ENCODE measurements around the gene TRIM44.
A peak's percentile ranks its signal among the peaks of the same experiment; 100 is the strongest.
"Not testable (repeated sequence)": the region's sequence is repeated elsewhere in the genome, so short reads cannot be mapped to it uniquely, and the experiment has no call there.

TRIM44 gene

DNA sequence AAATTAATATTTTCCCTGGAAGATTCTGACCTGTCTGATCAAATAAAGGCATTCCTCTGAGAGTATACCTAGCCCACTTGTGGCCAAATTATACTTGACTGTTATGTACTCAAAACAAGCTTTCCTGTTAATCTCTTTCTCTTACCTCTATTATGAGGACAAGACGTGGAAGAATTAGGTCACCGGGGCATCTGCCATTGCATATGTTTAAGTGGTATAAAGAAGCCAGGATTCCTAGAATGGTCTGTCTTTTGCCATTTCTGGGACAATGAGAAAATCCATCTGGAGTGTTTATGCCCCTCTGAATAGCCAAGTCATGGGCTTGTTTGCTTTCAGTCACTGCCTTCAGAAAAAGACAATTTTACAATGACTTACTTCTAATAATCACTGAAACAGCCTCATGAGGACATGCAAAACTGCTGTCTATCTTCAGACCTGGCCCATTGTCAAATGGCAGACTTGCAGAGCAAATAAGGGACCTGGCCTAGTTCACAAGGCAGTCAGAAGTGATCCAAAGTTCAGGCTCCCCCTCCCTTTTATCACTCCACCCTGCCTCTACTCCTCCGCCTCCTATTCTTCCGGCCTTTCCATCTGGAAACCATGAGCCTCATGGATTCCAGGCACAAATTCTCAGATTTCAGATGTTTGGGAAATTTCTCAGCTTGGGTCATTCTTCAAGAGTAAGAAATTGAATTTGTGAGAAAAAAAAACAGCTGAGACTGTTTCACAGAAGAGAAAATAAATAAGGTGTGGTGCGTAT, 153.2 kb downstream of the TRIM44 start:
- DNase-seq (ENCODE audit: low spot score), result no peak

- no peak for DNase-seq (ENCODE audit: low spot score)
Observed at GRCh38 chr11:35820614-35821013, 158.0 kb downstream of the TRIM44 start.

GRCh38 chr11:35822815-35823495, 160.4 kb downstream of the TRIM44 start:
- DNase-seq (ENCODE audit: low spot score), result no peak

DNA sequence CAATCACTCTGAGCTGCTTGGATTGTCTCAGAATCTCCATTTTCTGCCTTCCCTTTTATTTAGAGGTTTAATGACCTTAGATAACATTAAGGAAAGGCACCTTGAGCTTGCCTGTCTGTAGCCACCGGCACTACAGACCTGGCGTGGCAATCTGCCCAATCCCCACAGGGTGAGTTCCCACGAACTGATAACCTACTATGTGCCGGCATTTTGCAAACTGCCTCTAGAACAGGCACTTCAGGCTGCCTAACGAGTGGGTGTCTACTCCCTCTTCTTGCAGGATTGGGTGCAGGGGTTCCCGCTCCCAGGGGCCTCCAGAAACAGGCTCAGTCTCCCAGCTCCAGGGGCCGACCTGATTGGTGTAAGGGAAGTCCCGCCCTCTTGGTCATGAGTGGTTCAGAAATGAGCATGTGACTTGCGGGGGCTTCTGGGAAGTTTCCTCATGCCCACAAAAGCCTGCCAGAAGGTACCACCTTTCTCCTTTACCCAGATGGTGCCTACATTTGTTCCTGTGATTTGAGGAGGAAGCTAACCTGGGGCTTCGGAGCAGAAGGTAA, 161.2 kb downstream of the TRIM44 start:
- DNase-seq (ENCODE audit: low spot score), result no peak

DNA sequence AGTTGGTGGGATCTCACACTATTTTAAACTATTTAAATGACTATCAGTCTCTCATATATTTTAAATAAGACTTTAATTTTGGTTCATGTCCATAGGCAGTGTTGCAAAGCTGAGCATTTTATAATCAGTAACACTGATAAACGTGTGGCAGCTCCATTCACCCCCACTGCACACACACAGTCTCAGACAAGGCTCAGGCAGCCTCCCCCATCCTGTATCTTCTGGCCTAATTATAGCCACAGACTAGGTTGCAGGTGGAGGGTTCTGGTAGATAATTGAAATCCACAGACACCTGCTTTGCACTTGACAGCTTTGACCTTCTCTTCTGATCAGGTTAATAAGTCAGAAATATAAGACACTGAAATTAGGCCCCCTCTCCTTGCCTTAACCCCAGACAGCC, 162.8 kb downstream of the TRIM44 start:
- DNase-seq (ENCODE audit: low spot score), result no peak

DNA sequence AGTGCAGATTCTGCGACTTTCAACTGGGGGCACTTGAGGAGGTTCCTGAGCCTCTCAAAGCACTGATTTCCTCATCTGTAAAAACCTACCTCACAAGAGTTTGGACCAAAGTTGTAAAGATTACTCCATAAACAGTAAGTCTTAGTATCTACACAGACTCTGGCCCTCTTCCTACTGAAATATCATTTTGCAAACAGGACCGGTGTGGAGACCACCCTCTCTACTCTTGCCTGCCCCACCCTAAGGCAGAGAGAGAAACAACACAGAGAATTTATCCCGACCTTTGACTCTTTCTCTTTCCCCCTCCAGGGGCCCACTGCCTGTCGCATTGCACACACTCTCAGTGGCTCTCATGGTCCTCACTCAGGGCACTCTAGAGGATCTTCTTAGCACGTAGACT, 163.4 kb downstream of the TRIM44 start:
- no peak for DNase-seq (ENCODE audit: low spot score)

GRCh38 chr11:35826949-35827348, 164.4 kb downstream of the TRIM44 start:
- no peak for DNase-seq (ENCODE audit: low spot score)

GRCh38 chr11:35836205-35836604, 173.6 kb downstream of the TRIM44 start:
- no peak for DNase-seq (ENCODE audit: low spot score)

DNA sequence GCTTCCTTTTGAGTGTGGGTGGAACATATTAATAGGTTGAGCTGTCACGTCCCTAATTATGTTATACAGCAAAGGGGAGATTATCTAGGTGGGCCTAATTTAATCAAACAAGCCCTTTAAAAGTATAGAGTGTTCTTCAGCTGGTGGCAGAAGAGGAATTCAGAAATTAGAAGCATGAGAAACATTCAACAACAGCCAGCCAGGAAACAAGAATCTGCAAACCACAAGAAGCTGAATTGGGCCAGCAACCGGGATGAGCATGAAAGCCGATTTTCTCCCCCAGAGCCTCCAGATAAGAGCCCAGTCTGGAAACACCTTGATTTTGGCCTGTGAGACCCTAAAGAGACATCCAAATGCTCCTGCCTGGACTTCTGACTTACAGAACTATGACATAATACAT, 175.5 kb downstream of the TRIM44 start:
- DNase-seq (ENCODE audit: low spot score), result no peak

DNA sequence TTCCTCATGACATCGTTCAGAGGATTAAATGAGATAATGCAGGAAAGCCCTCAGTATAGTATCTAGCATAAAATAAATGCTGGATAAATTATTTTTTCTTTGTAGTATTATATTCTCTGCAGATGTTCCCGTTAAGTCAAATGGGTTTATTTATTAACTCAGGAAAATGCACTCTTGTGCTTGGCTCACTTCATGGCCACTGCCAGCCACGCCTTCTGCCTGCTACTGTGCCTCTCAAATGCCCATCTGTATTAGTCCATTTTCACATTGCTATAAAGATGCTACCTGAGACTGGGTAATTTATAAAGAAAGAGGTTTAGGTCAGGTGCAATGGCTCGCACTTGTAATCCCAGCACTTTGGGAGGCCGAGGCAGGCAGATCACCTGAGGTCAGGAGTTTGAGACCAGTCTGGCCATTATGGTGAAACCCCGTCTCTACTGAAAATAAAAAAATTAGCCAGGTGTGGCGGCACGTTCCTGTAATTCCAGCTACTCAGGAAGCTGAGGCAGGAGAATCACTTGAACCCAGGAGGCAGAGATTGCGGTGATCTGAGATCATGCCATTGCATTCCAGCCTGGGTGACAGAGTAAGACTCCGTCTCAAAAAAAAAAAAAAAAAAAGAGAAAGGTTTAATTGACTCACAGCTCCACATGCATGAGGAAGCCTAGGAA, 176.3 kb downstream of the TRIM44 start:
- not testable (repeated sequence) for DNase-seq (ENCODE audit: low spot score)

- DNase-seq (ENCODE audit: low spot score), result no peak
Observed at GRCh38 chr11:35839368-35840161, 177.0 kb downstream of the TRIM44 start.

- DNase-seq (ENCODE audit: low spot score), result no peak
Observed at GRCh38 chr11:35841733-35842132, 179.2 kb downstream of the TRIM44 start.

DNA sequence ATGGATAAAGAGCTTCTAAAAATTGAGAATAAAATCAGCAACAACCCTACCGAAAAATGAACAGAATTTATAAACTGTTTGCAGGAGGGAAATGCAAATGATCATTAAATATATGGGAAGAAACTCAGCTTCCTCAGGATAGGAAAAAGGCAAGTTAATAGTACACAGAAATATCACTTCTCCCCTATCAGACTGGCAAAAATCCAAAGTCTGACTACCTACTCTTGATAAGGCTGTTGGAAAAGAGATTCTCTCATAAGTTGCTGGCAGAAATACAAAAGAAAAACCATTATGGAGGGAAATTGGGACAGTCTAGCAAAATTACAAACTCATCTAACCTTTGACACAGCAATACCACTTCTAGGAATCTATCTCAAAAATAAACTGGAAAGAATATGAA, 180.4 kb downstream of the TRIM44 start:
- DNase-seq (ENCODE audit: low spot score), result no peak

DNA sequence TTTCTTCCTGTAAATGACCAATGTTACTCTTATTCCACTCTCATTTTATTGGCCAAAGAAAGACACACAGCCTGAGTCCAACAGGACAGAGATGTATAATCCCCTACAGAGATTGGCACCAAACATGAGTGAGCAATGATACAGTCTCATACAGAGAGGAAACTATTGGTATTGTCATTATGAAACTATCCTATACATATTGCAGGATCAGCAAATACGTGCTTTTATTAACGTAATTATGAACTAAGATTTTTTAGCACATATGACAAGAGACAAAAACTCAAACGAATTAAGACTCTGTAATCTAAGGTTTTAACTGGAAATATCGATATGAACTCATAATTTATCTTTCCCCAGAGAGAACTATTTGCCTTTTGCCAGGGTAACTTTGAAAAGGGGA, 182.0 kb downstream of the TRIM44 start:
- no peak for DNase-seq (ENCODE audit: low spot score)

DNA sequence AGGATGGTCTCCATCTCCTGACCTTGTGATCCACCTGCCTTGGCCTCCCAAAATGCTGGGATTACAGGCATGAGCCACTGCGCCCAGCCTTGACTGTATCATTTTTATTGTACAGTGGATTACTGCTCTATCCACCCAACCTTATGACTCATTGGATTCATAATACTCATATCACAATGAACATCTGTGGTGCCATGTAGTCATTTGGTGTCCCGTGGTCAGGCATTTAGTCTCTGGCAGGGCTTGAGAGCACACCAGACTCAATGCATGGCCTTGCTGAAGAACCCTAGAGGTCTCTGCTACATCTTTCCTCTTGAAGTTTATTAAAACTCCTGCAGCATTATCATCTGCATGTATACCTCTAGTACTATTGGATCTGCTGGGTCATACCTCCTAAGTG, 183.3 kb downstream of the TRIM44 start:
- DNase-seq (ENCODE audit: low spot score), result no peak

DNA sequence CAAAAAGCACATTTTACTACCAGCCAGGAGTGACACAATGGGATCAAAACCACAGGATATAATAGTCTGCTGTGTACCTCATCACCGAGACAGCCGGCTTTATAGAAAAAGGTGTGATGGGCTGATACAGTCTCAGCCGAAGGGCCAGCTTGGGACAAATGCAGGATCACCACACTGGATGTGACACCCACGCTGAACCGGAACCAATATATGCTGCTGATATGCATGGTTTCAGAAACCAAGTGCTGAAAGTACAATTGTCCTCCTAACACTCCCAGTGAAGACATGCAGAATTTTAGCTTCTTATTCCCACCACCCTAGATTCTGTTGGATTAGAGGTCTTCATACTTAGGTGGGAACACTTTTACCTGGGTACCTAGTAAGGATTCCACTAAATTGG, 184.3 kb downstream of the TRIM44 start:
- DNase-seq (ENCODE audit: low spot score), result no peak

DNA sequence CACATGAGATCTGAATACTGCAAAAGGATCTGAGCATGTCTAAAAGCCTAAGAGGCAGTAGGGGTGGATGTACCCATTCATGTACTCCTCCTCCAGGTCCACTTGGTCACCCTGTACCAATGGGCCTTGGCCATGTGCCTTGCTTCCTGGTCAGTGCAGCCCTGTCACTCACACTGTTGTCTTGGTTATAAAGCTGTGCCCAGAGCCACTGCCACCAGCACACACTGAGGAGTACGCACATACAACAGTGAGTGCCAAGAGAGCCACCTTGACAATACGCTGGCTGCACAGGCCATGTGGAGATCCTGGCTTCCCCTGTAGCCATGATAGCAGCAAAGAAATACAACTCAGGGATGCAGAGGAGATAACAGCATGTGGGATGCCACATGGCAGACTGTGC, 184.9 kb downstream of the TRIM44 start:
- no peak for DNase-seq (ENCODE audit: low spot score)

- DNase-seq (ENCODE audit: low spot score), result no peak
Observed at GRCh38 chr11:35848616-35849015, 186.0 kb downstream of the TRIM44 start.

GRCh38 chr11:35850191-35850590, 187.6 kb downstream of the TRIM44 start:
- no peak for DNase-seq (ENCODE audit: low spot score)

GRCh38 chr11:35851342-35851741, 188.8 kb downstream of the TRIM44 start:
- no peak for DNase-seq (ENCODE audit: low spot score)

DNA sequence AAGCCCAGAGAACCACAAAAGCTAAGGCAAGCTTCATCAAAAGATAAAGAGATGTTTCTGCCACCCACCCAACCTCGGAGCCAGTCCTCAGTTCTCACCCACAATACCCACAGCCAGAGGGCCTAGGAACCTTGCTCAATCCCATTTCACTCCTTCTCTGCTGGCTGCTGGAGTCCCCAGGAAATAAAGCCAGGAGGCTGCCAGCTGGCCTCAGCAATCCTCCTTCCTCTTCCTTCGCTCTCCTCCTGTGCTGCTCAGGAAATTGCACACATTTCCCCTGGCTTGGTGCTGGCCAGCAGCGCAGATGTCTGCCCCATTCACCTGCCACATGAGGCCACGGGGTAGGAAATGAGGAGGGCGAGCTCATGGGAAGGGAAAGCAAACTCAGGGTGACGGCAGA, 189.5 kb downstream of the TRIM44 start:
- peak; percentile 24 for DNase-seq (ENCODE audit: low spot score)

GRCh38 chr11:35853971-35854370, 191.4 kb downstream of the TRIM44 start:
- DNase-seq (ENCODE audit: low spot score), result no peak
